Activated CD4-positive, alpha-beta T cell treated with anti-CD3 and anti-CD28 coated beads, Interleukin-2, amount 10 ng/mL, durations not matched to agents 7 days and 5 days (primary cell): ENCODE measurements around the gene CCNY. TPM values are rescaled to one million over a fixed set of nuclear protein-coding genes. Genes with fewer than 3 reads are reported as not detected.

ENCODE experiments used
- CTCF ChIA-PET: fragments of 350-600 bp; sonication (Branson Sonifier 250); formaldehyde crosslinking; loops from one replicate; lab custom pipeline; 2021; ENCODE audit warnings: antibody characterized with exemption; lab: Charles Lee
- POLR2A ChIA-PET: fragments of 350-600 bp; sonication (Branson Sonifier 250); formaldehyde crosslinking; loops from one replicate; lab custom pipeline; 2021; ENCODE audit warnings: antibody characterized with exemption; lab: Charles Lee
- DNase-seq: peaks from one replicate; pipeline ENCODE4 v3.0.0-alpha.2; 2020
- H3K27ac Mint-ChIP-seq: one replicate; pipeline ENCODE4 v1.8.0; 2021; ENCODE audit warnings: mild to moderate bottlenecking, moderate library complexity, mixed read lengths
- H3K27me3 Mint-ChIP-seq: one replicate; pipeline ENCODE4 v1.8.0; 2021; ENCODE audit warnings: mixed read lengths
- H3K36me3 Mint-ChIP-seq: one replicate; pipeline ENCODE4 v1.8.0; 2021; ENCODE audit warnings: low read depth, mixed read lengths
- H3K4me1 Mint-ChIP-seq: one replicate; pipeline ENCODE4 v1.8.0; 2021; ENCODE audit warnings: mixed read lengths
- H3K4me3 Mint-ChIP-seq: one replicate; pipeline ENCODE4 v1.8.0; 2021; ENCODE audit warnings: mild to moderate bottlenecking, moderate library complexity, mixed read lengths
- H3K9me3 Mint-ChIP-seq: one replicate; pipeline ENCODE4 v1.8.0; 2021; ENCODE audit warnings: mixed read lengths
- total RNA-seq, 2 experiments: library from RNA; stranded (reverse); gene quantifications; one replicate each; pipeline ENCODE4 v1.2.3, GENCODE V29; 2021

Gene CCNY
- total RNA-seq, 2 experiments from 2014 or later: 67.4 to 76.4 TPM

DNA sequence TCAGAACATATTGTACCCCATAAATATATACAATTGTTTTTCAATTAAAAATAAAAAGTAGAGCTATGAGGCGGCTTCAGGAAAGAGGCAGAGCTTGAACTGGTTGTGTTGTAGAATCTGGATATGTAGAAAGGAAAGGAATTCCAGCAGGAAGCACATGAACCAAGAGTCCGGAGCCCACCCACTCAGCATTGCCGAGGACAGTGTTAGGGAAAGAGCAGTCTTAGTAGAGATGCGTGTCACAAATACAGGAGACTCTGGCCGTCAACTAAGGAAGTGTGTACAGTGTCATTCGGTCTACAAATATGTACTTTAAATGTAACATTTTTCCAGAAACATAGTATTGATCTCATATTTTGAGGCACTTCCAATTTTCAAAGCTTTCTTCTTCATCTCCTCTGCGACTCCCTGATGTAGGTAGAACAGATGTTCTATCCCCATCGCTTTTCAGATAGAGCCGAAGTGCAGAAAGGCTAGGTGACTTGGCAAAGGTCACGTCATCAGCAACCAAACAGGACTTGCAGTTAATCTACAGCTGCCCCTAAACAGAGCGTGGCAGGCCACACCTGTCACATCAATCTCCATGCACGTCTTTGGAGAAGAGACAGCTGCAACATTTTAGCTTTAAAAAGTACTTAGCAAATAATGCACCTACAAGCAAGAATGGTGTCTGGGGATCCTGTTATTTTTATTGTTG is 243.6 kb downstream of the CCNY start:
- Mint-ChIP-seq H3K36me3 (peaks cover 5% of the 10 kb centered on the region), H3K4me1 (peaks cover 7% of the 10 kb centered on the region), H3K4me3 (no peak overlapping the region), H3K9me3 (peaks cover 3% of the 10 kb centered on the region), H3K27ac (no peak overlapping the region), H3K27me3 (no peaks in the 10 kb centered on the region)
- ChIA-PET CTCF (interaction anchor here (1.1 kb wide), 1 partner anchor 12 kb away, joined by 3 read pairs; no protein-coding TSS in a partner anchor), POLR2A (no interaction called here)
- no peak for DNase-seq

DNA sequence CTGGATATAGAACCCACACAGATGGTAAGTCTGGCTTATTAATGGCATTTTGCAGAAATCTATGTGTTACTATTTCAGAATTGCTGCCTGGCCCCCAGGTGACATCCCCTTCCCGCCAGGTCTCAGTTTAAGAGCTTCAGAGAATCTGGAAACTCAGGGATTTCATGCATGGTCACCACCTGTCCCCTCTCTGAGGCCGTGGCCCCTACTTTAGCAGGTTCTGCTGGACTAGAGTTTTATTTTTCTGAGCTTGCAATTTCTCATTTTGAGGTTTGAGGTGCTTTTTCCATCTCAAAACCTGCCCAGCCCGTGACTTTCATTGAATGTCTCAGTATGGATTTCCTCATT is 244.1 kb downstream of the CCNY start:
- POLR2A ChIA-PET: no interaction called here
- Mint-ChIP-seq H3K27ac (no peak overlapping the region), H3K4me1 (peaks cover 2% of the 10 kb centered on the region), H3K36me3 (peaks cover 3% of the 10 kb centered on the region), H3K27me3 (no peaks in the 10 kb centered on the region), H3K9me3 (peaks cover 1% of the 10 kb centered on the region), H3K4me3 (no peak overlapping the region)
- CTCF ChIA-PET: no interaction called here
- no peak for DNase-seq

DNA sequence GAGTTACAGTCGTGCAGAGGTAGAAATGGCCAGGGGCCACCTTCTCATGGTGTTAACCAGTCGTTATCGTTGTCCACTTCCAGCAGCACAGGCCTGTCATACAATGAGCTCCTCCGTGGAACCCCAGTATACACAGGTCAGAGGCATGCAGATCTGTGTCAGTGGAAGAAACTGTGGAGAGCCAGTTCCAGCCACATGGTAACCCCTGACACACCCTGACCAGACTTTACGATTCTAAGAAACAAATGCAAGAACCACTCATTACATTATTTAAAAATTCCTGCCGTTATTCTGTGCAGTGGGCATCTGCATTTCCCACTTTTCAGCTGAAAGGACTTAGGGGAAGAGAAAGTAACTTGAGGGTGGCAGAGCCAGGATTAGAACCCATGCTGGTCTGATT is 245.3 kb downstream of the CCNY start:
- POLR2A ChIA-PET: no interaction called here
- Mint-ChIP-seq H3K4me3 (no peak overlapping the region), H3K4me1 (peaks cover 1% of the 10 kb centered on the region), H3K27ac (no peak overlapping the region), H3K27me3 (no peaks in the 10 kb centered on the region), H3K9me3 (no peaks in the 10 kb centered on the region), H3K36me3 (no peaks in the 10 kb centered on the region)
- CTCF ChIA-PET: no interaction called here
- no peak for DNase-seq

DNA sequence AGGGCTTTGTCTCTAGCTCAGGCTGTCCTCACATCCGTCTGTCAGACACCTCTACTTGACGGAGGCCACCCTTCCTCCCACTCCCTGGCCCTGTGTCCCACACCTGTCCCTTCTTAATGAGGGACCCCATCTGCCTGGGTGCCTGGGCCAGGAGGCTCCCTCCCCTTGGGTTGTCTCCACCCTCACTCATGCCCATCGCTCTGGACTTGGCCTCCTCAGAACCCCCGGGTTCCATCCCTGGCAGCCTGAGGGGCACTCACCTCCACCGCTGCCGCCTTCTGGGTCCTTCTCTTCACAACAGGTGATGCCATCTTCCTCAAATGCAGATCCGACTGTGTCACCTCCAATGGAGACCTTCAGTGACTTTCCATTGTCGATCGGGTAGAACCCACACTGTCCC is 248.6 kb downstream of the CCNY start:
- no peaks in the 10 kb centered on the region for H3K36me3 Mint-ChIP-seq
- no peak for DNase-seq
- no peaks in the 10 kb centered on the region for H3K27me3 Mint-ChIP-seq
- ChIA-PET CTCF (no interaction called here), POLR2A (no interaction called here)
- no peak overlapping the region for H3K27ac Mint-ChIP-seq
- H3K9me3 Mint-ChIP-seq: no peaks in the 10 kb centered on the region
- H3K4me3 Mint-ChIP-seq: no peak overlapping the region
- peaks cover 1% of the 10 kb centered on the region for H3K4me1 Mint-ChIP-seq

DNA sequence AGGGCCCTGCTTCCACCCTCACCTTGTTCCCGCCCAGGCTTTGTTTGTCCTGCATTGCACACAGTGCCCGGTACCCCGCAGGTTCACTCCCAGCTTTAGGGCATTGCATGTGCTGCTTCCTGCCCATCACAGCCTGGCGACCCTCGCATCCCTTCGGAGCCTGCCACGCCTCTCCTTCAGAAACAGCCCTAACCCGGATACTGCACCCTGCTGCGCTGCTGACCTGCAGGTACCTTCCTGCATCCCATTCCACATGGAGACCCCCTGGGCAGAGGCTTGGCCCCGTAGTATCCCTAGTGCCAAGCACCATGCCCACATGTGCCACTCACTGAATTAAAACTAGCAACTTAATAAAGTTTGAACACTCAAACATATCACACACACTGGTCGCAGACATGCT is 249.0 kb downstream of the CCNY start:
- CTCF ChIA-PET: no interaction called here
- Mint-ChIP-seq H3K27me3 (no peaks in the 10 kb centered on the region), H3K4me3 (no peak overlapping the region), H3K27ac (no peak overlapping the region), H3K4me1 (peaks cover 1% of the 10 kb centered on the region), H3K9me3 (no peaks in the 10 kb centered on the region), H3K36me3 (no peaks in the 10 kb centered on the region)
- POLR2A ChIA-PET: no interaction called here
- no peak for DNase-seq

DNA sequence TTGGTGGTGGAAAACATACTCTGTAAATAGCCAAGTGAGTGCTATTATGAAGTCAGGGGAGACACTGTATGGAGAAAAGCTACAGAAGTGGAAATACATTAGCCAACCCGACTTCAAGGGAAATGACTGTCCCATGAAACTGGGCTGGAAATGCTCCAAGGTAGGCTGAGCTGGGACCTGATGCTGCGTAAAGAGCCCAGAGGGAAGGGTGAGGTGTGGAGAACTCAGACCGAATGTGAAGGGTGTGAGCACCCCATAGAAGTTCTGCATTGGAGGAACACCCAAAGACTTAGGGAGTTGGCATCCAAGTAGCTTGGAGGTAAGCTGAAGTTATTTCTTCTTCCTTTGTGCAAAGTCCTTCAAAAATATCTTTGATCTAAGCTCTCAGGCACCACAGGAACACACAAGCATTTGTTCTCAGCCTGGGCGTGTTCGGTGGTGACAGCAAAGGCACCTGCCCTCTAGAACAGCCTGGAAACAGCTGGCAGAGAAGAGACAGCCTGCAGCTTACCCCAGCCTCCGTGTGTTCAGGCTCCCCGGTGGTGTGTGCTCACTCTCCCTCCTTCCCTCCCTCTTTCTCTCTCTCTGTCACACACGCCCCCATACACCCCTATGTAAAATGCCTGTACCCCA is 249.7 kb downstream of the CCNY start:
- no peaks in the 10 kb centered on the region for H3K9me3 Mint-ChIP-seq
- CTCF ChIA-PET: no interaction called here
- DNase-seq: no peak
- H3K27ac Mint-ChIP-seq: no peak overlapping the region
- POLR2A ChIA-PET: no interaction called here
- peaks cover 1% of the 10 kb centered on the region for H3K4me1 Mint-ChIP-seq
- peaks cover 3% of the 10 kb centered on the region for H3K27me3 Mint-ChIP-seq
- H3K4me3 Mint-ChIP-seq: no peak overlapping the region
- no peaks in the 10 kb centered on the region for H3K36me3 Mint-ChIP-seq

DNA sequence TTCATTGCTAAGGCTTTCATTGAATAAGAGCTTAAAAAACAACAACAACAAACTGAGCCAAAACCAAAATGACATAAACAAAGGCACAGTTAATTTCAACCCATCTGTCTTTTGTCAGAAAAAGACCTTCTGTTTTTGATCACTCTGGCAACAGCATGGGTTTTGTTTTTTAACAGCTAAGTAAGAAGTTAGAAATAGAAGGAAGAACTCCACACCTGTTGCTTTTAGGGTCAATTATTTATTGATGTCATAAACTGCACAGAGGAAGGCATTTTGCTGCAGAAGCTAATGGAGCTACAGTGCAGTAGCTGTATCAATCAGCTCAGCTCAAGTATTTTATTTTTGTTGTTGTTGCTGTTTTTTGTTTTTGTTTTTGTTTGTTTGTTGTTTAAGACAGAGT is 252.5 kb downstream of the CCNY start:
- H3K4me1 Mint-ChIP-seq: peaks cover 1% of the 10 kb centered on the region
- no peak overlapping the region for H3K4me3 Mint-ChIP-seq
- ChIA-PET POLR2A (interaction anchor here (0.6 kb wide), 1 partner anchor 42 kb away, joined by 3 read pairs; no protein-coding TSS in a partner anchor), CTCF (no interaction called here)
- H3K9me3 Mint-ChIP-seq: no peaks in the 10 kb centered on the region
- DNase-seq: no peak
- H3K27me3 Mint-ChIP-seq: peaks cover 8% of the 10 kb centered on the region
- no peak overlapping the region for H3K27ac Mint-ChIP-seq
- H3K36me3 Mint-ChIP-seq: no peaks in the 10 kb centered on the region

DNA sequence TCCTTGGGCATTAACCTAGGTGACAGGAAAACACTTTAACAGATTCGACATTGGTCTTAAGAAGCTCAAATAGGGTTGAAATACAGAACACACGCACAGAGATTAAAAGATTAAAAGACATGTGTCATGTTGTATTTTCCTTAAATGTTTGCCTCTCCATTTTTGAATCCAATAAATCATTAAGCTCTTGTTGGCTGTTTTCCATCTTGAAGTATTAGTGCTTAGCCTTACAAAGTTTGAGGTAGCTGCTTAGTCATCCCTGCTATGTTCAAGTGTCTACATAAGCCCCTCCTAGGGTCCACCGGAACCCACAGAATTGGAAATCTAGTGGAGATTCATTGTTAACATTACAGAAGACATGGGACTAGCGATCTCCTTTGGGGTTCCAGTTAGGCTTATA is 256.1 kb downstream of the CCNY start:
- DNase-seq: no peak
- POLR2A ChIA-PET: no interaction called here
- no peak overlapping the region for H3K27ac Mint-ChIP-seq
- no peak overlapping the region for H3K4me3 Mint-ChIP-seq
- peaks cover 3% of the 10 kb centered on the region for H3K9me3 Mint-ChIP-seq
- no peaks in the 10 kb centered on the region for H3K4me1 Mint-ChIP-seq
- CTCF ChIA-PET: interaction anchor here (1.3 kb wide), 1 partner anchor 20 kb away, joined by 3 read pairs; no protein-coding TSS in a partner anchor
- H3K27me3 Mint-ChIP-seq: peaks cover 8% of the 10 kb centered on the region
- H3K36me3 Mint-ChIP-seq: no peaks in the 10 kb centered on the region

DNA sequence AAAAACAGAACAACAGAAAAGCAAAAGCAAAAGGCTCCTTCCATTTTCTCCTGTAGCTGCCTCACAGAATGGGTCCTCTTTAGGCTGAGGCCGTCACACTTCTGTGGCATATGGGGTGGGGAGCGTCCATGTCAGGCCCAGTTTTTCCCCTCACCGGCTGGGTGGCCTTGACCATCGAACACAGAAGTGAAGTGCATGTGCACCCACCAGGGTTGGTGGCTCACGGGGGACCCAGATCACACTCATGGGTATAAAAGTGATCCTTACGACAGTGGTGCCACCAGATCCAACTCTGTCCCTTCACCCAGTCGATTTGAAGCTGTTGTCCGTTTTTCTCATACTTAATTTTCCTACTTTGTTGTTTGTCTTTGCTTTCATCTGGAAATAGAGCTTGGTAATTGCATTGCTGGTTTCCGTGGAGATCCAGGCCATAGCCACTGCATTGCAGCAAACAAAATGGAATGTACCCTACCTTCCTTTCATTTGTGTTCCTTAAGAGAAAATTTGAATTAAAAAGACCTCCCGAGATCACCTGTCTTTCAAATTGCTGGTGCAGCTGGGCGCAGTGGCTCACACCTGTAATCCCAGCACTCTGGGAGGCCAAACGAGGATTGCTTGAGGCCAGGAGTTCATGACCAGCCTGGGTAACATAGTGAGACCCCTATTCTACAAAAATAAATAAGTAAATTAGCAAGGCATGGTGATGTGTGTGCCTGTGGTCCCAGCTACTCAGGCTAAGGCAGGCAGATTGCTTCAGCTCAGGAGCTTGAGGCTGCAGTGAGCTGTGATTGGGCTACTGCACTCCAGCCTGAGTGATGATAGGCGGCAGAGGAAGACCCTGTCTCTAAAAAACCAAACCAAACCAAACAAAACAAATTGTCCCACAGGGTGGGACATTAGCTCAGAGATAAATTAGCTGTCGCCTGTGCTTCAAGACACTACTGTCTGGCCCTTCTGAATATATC is 258.1 kb downstream of the CCNY start:
- POLR2A ChIA-PET: no interaction called here

DNA sequence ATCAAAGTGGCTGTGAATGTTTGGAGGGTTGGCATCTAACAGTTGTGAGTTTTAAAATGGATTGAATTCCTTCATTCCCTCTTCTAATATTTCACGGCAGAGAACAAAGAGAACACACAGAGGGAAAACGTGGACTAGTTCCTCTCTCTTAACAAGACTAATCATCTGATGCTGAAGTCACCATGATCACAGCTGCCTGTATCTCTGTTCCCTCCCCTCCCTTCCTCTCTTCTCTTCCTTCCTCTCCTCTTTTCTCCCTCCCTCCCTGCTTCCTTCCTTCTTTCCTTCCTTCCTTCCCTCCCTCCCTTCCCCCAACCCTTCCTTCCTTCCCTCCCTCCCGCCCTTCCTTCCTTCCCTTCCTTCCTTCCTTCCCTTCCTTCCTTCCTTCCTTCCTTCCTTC is 258.8 kb downstream of the CCNY start:
- H3K36me3 Mint-ChIP-seq: no peaks in the 10 kb centered on the region
- ChIA-PET POLR2A (no interaction called here), CTCF (no interaction called here)
- DNase-seq: no peak
- no peaks in the 10 kb centered on the region for H3K4me1 Mint-ChIP-seq
- no peak overlapping the region for H3K27ac Mint-ChIP-seq
- H3K27me3 Mint-ChIP-seq: peaks cover 10% of the 10 kb centered on the region
- peaks cover 3% of the 10 kb centered on the region for H3K9me3 Mint-ChIP-seq
- H3K4me3 Mint-ChIP-seq: no peak overlapping the region

More for the DNA sequence above, 258.1 kb downstream of the CCNY start:
- no peaks in the 10 kb centered on the region for H3K4me1 Mint-ChIP-seq
- no peak overlapping the region for H3K4me3 Mint-ChIP-seq
- H3K36me3 Mint-ChIP-seq: no peaks in the 10 kb centered on the region
- peaks cover 8% of the 10 kb centered on the region for H3K27me3 Mint-ChIP-seq
- H3K27ac Mint-ChIP-seq: no peak overlapping the region
- H3K9me3 Mint-ChIP-seq: peaks cover 3% of the 10 kb centered on the region
- DNase-seq: no peak
- CTCF ChIA-PET: no interaction called here

DNA sequence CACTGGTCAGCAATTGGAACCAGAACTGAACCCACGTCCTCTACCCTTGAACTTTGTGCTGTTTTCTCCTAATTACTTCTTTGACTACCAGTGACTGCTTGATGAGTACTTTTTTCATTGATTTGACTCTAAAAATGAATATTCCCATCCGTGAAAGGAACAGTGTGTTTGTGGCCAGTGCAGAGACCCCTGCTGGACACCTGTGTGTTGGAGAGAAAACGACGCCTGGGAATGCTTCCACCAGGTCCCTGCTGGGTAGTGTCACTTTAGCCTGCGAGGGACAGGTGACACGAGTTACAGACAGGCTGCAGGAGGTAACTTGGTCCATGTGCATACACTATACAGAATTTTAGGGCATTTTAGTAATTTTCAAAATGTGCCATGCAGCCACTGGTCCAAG is 262.1 kb downstream of the CCNY start:
- H3K27ac Mint-ChIP-seq: no peak overlapping the region
- peaks cover 6% of the 10 kb centered on the region for H3K27me3 Mint-ChIP-seq
- ChIA-PET CTCF (no interaction called here), POLR2A (no interaction called here)
- DNase-seq: no peak
- no peak overlapping the region for H3K4me3 Mint-ChIP-seq
- H3K36me3 Mint-ChIP-seq: no peaks in the 10 kb centered on the region
- H3K9me3 Mint-ChIP-seq: peaks cover 3% of the 10 kb centered on the region
- no peaks in the 10 kb centered on the region for H3K4me1 Mint-ChIP-seq

DNA sequence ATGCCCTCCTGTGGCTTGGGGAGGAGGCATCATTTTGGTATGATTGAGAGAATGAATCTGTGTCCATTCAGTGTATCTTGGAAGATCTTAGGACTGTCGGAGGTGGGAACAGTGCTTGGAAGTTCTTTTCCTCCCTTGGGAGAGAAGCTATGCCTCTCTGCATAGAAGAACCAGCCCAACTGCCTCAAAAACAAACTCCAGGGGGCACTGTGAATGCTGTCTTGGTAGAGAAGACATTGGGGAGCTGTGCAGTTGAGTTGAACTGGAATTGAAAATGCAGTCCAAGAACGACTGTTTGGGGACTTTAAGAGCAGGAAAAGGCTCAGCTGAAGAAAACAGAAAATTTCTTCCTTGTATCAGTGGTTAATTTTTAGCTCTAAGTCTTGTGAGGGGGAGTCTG is 263.9 kb downstream of the CCNY start:
- POLR2A ChIA-PET: no interaction called here
- no peaks in the 10 kb centered on the region for H3K36me3 Mint-ChIP-seq
- H3K27ac Mint-ChIP-seq: no peak overlapping the region
- CTCF ChIA-PET: no interaction called here
- no peak overlapping the region for H3K4me3 Mint-ChIP-seq
- peaks cover 18% of the 10 kb centered on the region for H3K27me3 Mint-ChIP-seq
- H3K4me1 Mint-ChIP-seq: no peaks in the 10 kb centered on the region
- peaks cover 3% of the 10 kb centered on the region for H3K9me3 Mint-ChIP-seq
- no peak for DNase-seq

DNA sequence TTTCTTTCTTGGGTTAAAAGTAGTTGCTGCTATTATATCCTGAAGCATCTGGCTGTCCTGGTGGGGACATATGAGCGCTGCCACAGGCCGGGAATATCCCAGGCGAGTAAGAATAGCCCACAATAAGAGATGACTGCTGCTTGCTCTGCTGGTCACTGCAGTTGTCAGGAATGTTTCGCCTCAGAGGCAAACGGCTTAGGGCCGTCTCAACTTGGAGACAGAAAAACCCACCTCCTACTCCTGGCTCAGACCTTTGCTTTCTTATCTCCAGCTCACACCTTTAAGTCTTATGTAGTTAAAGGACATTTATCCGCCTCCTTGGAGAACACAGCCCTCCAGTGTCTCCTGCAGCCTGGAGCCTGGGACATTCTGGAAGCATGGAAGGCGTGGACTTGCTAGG is 268.9 kb downstream of the CCNY start, which contains the start of gene GJD4:
Gene GJD4, plus strand, starts transcription at position 151 of the 400 bp plus-strand sequence. Its CDS starts 227 bp downstream, at position 378.
- ChIA-PET POLR2A (no interaction called here), CTCF (no interaction called here)
- Mint-ChIP-seq H3K4me3 (no peak within 1 kb of the TSS), H3K36me3 (no peaks in the 10 kb centered on the region), H3K4me1 (peaks cover 6% of the 10 kb centered on the region), H3K27me3 (peaks cover 38% of the 10 kb centered on the region), H3K27ac (no peak within 1 kb of the TSS), H3K9me3 (peaks cover 2% of the 10 kb centered on the region)
- DNase-seq: no peak
